ENCODE data around the gene CES1. TPM values are rescaled to one million over a fixed set of nuclear protein-coding genes. Genes with fewer than 3 reads are reported as not detected.
"Not testable (repeated sequence)": the region's sequence is repeated elsewhere in the genome, so short reads cannot be mapped to it uniquely, and the experiment has no call there.

The CES1 gene
- total RNA-seq, 2 donors from 2014 or later = 1.3 TPM; not detected in 1

- ATAC-seq (no peak), DNase-seq (ENCODE audit: low spot score) (no peak)
- no peak overlapping the region for H3K27ac Mint-ChIP-seq
- H3K4me1 Mint-ChIP-seq (ENCODE audit: low read depth in 2 of 2) = no peaks in the 10 kb centered on the region
- no peak overlapping the region for H3K4me3 Mint-ChIP-seq
- peaks cover under 1 to 11% of the 10 kb centered on the region in 2 donors for H3K27me3 Mint-ChIP-seq
- no peaks in the 10 kb centered on the region for H3K9me3 Mint-ChIP-seq
- no peaks in the 10 kb centered on the region for H3K36me3 Mint-ChIP-seq
Observed at GRCh38 chr16:55824473-55825000, 8.4 kb downstream of the CES1 start.

- Mint-ChIP-seq H3K36me3 (no peaks in the 10 kb centered on the region), H3K9me3 (no peaks in the 10 kb centered on the region), H3K4me1 (ENCODE audit: low read depth in 2 of 2) (no peaks in the 10 kb centered on the region), H3K27ac (no peak overlapping the region), H3K27me3 (peaks cover 9 to 17% of the 10 kb centered on the region in 2 donors), H3K4me3 (no peak overlapping the region)
- DNase-seq (ENCODE audit: low spot score) = no peak
- no peak for ATAC-seq
Observed at GRCh38 chr16:55822280-55822810, 10.6 kb downstream of the CES1 start.

GRCh38 chr16:55821210-55821609 is 11.7 kb downstream of the CES1 start:
- Mint-ChIP-seq H3K27ac (no peak overlapping the region), H3K4me1 (ENCODE audit: low read depth in 2 of 2) (no peaks in the 10 kb centered on the region), H3K4me3 (no peak overlapping the region), H3K9me3 (no peaks in the 10 kb centered on the region), H3K36me3 (no peaks in the 10 kb centered on the region), H3K27me3 (peaks cover 10 to 28% of the 10 kb centered on the region in 2 donors)
- no peak for DNase-seq (ENCODE audit: low spot score)
- no peak for ATAC-seq

- ATAC-seq (no peak), DNase-seq (ENCODE audit: low spot score) (no peak)
- Mint-ChIP-seq H3K9me3 (no peaks in the 10 kb centered on the region), H3K4me1 (ENCODE audit: low read depth in 2 of 2) (no peaks in the 10 kb centered on the region), H3K27me3 (peaks cover 15 to 34% of the 10 kb centered on the region in 2 donors), H3K36me3 (no peaks in the 10 kb centered on the region), H3K27ac (no peak overlapping the region), H3K4me3 (no peak overlapping the region)
Observed at GRCh38 chr16:55820615-55821014, 12.3 kb downstream of the CES1 start.

GRCh38 chr16:55817236-55817912 is 15.5 kb downstream of the CES1 start:
- no peak for DNase-seq (ENCODE audit: low spot score)
- Mint-ChIP-seq H3K4me1 (ENCODE audit: low read depth in 2 of 2) (no peaks in the 10 kb centered on the region), H3K27me3 (peaks cover 21 to 48% of the 10 kb centered on the region in 2 donors), H3K36me3 (no peaks in the 10 kb centered on the region), H3K4me3 (no peak overlapping the region), H3K9me3 (no peaks in the 10 kb centered on the region), H3K27ac (no peak overlapping the region)
- no peak for ATAC-seq

GRCh38 chr16:55816222-55816621 is 16.7 kb downstream of the CES1 start:
- H3K9me3 Mint-ChIP-seq; H3K36me3 Mint-ChIP-seq; H3K27ac Mint-ChIP-seq; H3K4me3 Mint-ChIP-seq; ATAC-seq; H3K4me1 Mint-ChIP-seq (ENCODE audit: low read depth in 2 of 2); DNase-seq (ENCODE audit: low spot score): not testable (repeated sequence)
- H3K27me3 Mint-ChIP-seq = peaks cover 27 to 37% of the 10 kb centered on the region in 2 donors

GRCh38 chr16:55815320-55815719 is 17.6 kb downstream of the CES1 start:
- DNase-seq (ENCODE audit: low spot score) (no peak), ATAC-seq (no peak)
- Mint-ChIP-seq H3K27me3 (peaks cover 27 to 43% of the 10 kb centered on the region in 2 donors), H3K27ac (no peak overlapping the region), H3K4me3 (no peak overlapping the region), H3K4me1 (ENCODE audit: low read depth in 2 of 2) (no peaks in the 10 kb centered on the region), H3K36me3 (no peaks in the 10 kb centered on the region), H3K9me3 (no peaks in the 10 kb centered on the region)

GRCh38 chr16:55814174-55814573 is 18.7 kb downstream of the CES1 start:
- not testable (repeated sequence) for ATAC-seq; H3K4me1 Mint-ChIP-seq (ENCODE audit: low read depth in 2 of 2); H3K36me3 Mint-ChIP-seq; H3K9me3 Mint-ChIP-seq; H3K27ac Mint-ChIP-seq; H3K4me3 Mint-ChIP-seq; DNase-seq (ENCODE audit: low spot score)
- peaks cover 27 to 52% of the 10 kb centered on the region in 2 donors for H3K27me3 Mint-ChIP-seq

GRCh38 chr16:55813730-55814129 is 19.2 kb downstream of the CES1 start:
- not testable (repeated sequence) for ATAC-seq; H3K36me3 Mint-ChIP-seq; DNase-seq (ENCODE audit: low spot score); H3K4me3 Mint-ChIP-seq; H3K4me1 Mint-ChIP-seq (ENCODE audit: low read depth in 2 of 2); H3K27ac Mint-ChIP-seq; H3K9me3 Mint-ChIP-seq
- peaks cover 25 to 52% of the 10 kb centered on the region in 2 donors for H3K27me3 Mint-ChIP-seq

- no peak overlapping the region for H3K4me3 Mint-ChIP-seq
- no peaks in the 10 kb centered on the region for H3K36me3 Mint-ChIP-seq
- H3K4me1 Mint-ChIP-seq (ENCODE audit: low read depth in 2 of 2) = no peaks in the 10 kb centered on the region
- no peak overlapping the region for H3K27ac Mint-ChIP-seq
- no peak for DNase-seq (ENCODE audit: low spot score)
- no peaks in the 10 kb centered on the region for H3K9me3 Mint-ChIP-seq
- no peak for ATAC-seq
- peaks cover 24 to 52% of the 10 kb centered on the region in 2 donors for H3K27me3 Mint-ChIP-seq
Observed at GRCh38 chr16:55812951-55813350, 19.9 kb downstream of the CES1 start.

GRCh38 chr16:55811811-55812210 is 21.1 kb downstream of the CES1 start:
- Mint-ChIP-seq H3K4me3 (no peak overlapping the region), H3K27me3 (peaks cover 20 to 42% of the 10 kb centered on the region in 2 donors), H3K27ac (no peak overlapping the region), H3K36me3 (no peaks in the 10 kb centered on the region), H3K4me1 (ENCODE audit: low read depth in 2 of 2) (no peaks in the 10 kb centered on the region), H3K9me3 (no peaks in the 10 kb centered on the region)
- ATAC-seq (no peak), DNase-seq (ENCODE audit: low spot score) (no peak)

GRCh38 chr16:55810451-55810961 is 22.4 kb downstream of the CES1 start:
- H3K4me3 Mint-ChIP-seq = no peak overlapping the region
- H3K9me3 Mint-ChIP-seq = no peaks in the 10 kb centered on the region
- no peak for DNase-seq (ENCODE audit: low spot score)
- no peak for ATAC-seq
- no peaks in the 10 kb centered on the region for H3K36me3 Mint-ChIP-seq
- H3K27ac Mint-ChIP-seq = no peak overlapping the region
- peaks cover 13 to 29% of the 10 kb centered on the region in 2 donors for H3K27me3 Mint-ChIP-seq
- H3K4me1 Mint-ChIP-seq (ENCODE audit: low read depth in 2 of 2) = no peaks in the 10 kb centered on the region

- no peaks in the 10 kb centered on the region for H3K4me1 Mint-ChIP-seq (ENCODE audit: low read depth in 2 of 2)
- no peak for ATAC-seq
- no peak for DNase-seq (ENCODE audit: low spot score)
- no peak overlapping the region for H3K27ac Mint-ChIP-seq
- no peaks in the 10 kb centered on the region for H3K9me3 Mint-ChIP-seq
- H3K27me3 Mint-ChIP-seq = peaks cover 13 to 22% of the 10 kb centered on the region in 2 donors
- no peak overlapping the region for H3K4me3 Mint-ChIP-seq
- H3K36me3 Mint-ChIP-seq = no peaks in the 10 kb centered on the region
Observed at GRCh38 chr16:55809851-55810250, 23.0 kb downstream of the CES1 start.

- Mint-ChIP-seq H3K4me1 (ENCODE audit: low read depth in 2 of 2) (no peaks in the 10 kb centered on the region), H3K27ac (no peak overlapping the region), H3K4me3 (no peak overlapping the region), H3K27me3 (peaks cover 9 to 17% of the 10 kb centered on the region in 2 donors), H3K9me3 (no peaks in the 10 kb centered on the region), H3K36me3 (no peaks in the 10 kb centered on the region)
- no peak for DNase-seq (ENCODE audit: low spot score)
- no peak for ATAC-seq
Observed at GRCh38 chr16:55809386-55809785, 23.5 kb downstream of the CES1 start.
